ENCODE measurements around the gene COL1A1. TPM values are rescaled to one million over a fixed set of nuclear protein-coding genes. Genes with fewer than 3 reads are reported as not detected.

COL1A1 gene
- total RNA-seq, 2 experiments from 2014 or later = 0.18 to 0.26 TPM

GRCh38 chr17:50153650-50154575 is 47.5 kb downstream of the COL1A1 start:
- Mint-ChIP-seq H3K27ac (peak overlapping the region; percentile 57), H3K27me3 (ENCODE audit: low read depth) (no peaks in the 10 kb centered on the region), H3K4me1 (ENCODE audit: low read depth) (peaks cover 53% of the 10 kb centered on the region), H3K9me3 (ENCODE audit: insufficient read depth) (no peaks in the 10 kb centered on the region), H3K4me3 (no peak overlapping the region), H3K36me3 (ENCODE audit: low read depth) (peaks cover 2% of the 10 kb centered on the region)
- POLR2A ChIA-PET = interaction anchor here (0.7 kb wide), 1 partner anchor 226 kb away, joined by 3 read pairs; no protein-coding TSS in a partner anchor
- CTCF ChIA-PET = interaction anchor here (0.9 to 9.7 kb wide), 6 partner anchors 7 to 60 kb away, joined by 3 to 118 read pairs (median 14); no protein-coding TSS in a partner anchor
- no peak for ATAC-seq
- no peak for DNase-seq

DNA sequence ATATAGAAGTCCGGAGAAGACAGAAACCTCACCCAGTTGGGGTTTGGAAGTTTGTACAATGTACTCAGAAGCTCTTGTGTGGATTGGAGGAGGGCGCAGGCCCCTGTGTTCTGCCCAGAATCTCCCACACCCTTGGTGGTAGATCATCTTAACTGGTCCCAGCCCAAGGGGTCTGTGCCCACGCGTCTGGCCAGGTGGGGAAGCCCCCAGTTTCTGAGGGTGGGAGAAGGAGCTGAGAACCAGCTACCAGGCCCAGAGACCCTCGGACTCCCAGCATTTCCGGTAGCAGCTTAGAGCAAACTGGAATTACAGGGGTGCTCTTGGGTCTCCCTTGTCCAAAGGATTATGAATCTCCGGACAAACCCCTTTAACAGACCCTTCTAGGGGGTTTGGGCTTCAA is 48.7 kb downstream of the COL1A1 start:
- ChIA-PET CTCF (interaction anchor here (0.8 to 9.7 kb wide), 10 partner anchors 9 to 58 kb away, joined by 3 to 118 read pairs (median 6); partner anchors contain the start of gene SGCA), POLR2A (interaction anchor here (1.7 to 4.2 kb wide), 3 partner anchors 9 to 58 kb away, joined by 8 to 43 read pairs (median 8); partner anchors contain the start of gene PDK2)
- H3K4me1 Mint-ChIP-seq (ENCODE audit: low read depth) = peaks cover 44% of the 10 kb centered on the region
- no peaks in the 10 kb centered on the region for H3K9me3 Mint-ChIP-seq (ENCODE audit: insufficient read depth)
- peak overlapping the region; percentile 94 for H3K27ac Mint-ChIP-seq
- H3K4me3 Mint-ChIP-seq = no peak overlapping the region
- no peaks in the 10 kb centered on the region for H3K27me3 Mint-ChIP-seq (ENCODE audit: low read depth)
- DNase-seq = no peak
- no peak for ATAC-seq
- peaks cover 10% of the 10 kb centered on the region for H3K36me3 Mint-ChIP-seq (ENCODE audit: low read depth)

- ATAC-seq (peak; percentile 32), DNase-seq (peak; percentile 79)
- no peaks in the 10 kb centered on the region for H3K9me3 Mint-ChIP-seq (ENCODE audit: insufficient read depth)
- H3K4me1 Mint-ChIP-seq (ENCODE audit: low read depth) = peaks cover 43% of the 10 kb centered on the region
- POLR2A ChIA-PET = interaction anchor here (0.7 to 4.2 kb wide), 7 partner anchors 9 to 714 kb away, joined by 3 to 43 read pairs (median 4); partner anchors contain the start of genes PDK2 and TOB1
- H3K27ac Mint-ChIP-seq = peak overlapping the region; percentile 94
- H3K27me3 Mint-ChIP-seq (ENCODE audit: low read depth) = no peaks in the 10 kb centered on the region
- H3K4me3 Mint-ChIP-seq = peak overlapping the region; percentile 84
- H3K36me3 Mint-ChIP-seq (ENCODE audit: low read depth) = peaks cover 16% of the 10 kb centered on the region
- CTCF ChIA-PET = interaction anchor here (0.8 to 9.7 kb wide), 12 partner anchors 9 to 154 kb away, joined by 3 to 118 read pairs (median 6); partner anchors contain the start of gene SGCA
Measured at GRCh38 chr17:50151937-50152547, 49.4 kb downstream of the COL1A1 start.

DNA sequence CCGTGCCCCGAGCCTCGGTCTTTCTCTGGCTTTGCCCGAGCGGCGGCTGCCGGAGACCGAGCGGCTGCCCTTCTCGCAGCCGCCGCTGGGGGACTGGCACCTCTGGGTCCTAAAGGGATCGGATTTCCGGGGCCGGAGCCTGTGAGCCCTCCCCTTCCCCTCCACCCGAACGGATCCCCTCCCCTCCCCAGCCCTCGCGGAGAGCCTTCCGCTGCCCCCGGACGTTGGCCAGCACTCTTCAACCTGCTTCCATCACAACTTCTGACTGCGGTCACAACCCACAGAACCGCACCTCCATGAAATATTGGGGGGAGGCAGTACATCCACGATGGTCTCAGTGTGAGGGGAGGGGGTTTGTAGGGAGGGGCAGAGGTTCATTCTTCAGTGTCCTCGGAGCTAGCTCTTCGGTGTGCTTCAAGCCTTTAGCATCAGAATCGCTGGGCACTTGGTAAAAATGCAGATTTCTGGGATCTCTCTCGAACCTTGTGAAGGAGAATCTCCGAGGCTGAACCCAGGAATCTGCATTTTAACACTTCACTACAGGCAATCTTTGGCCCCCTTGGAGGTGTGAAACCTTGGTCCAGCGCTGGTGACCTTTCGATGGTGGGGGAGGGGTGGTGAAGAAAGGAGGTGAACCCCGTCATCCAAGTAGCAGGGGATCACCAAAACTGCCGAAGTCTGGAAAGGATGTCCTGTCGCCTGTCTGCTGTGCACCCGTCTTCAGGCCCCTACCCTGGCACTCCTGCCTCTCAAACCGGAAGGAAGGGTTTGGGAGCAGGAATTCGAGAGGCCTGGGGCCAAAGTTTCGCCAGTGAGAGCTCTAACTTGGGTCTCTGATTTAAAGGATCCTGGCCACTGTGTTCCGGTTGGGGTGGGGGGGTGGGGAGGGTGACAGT is 50.1 kb downstream of the COL1A1 start:
- ATAC-seq (peak; percentile 77), DNase-seq (peak; percentile 94)
- ChIA-PET CTCF (interaction anchor here (0.9 to 9.7 kb wide), 15 partner anchors 10 to 153 kb away, joined by 3 to 118 read pairs (median 5); partner anchors contain the start of genes SAMD14 and SGCA), POLR2A (interaction anchor here (0.7 to 4.2 kb wide), 7 partner anchors 8 to 715 kb away, joined by 3 to 43 read pairs (median 4); partner anchors contain the start of genes PDK2 and TOB1)
- H3K27me3 Mint-ChIP-seq (ENCODE audit: low read depth) = no peaks in the 10 kb centered on the region
- peak overlapping the region; percentile 84 for H3K4me3 Mint-ChIP-seq
- peak overlapping the region; percentile 94 for H3K27ac Mint-ChIP-seq
- H3K4me1 Mint-ChIP-seq (ENCODE audit: low read depth) = peaks cover 49% of the 10 kb centered on the region
- peaks cover 23% of the 10 kb centered on the region for H3K36me3 Mint-ChIP-seq (ENCODE audit: low read depth)
- H3K9me3 Mint-ChIP-seq (ENCODE audit: insufficient read depth) = no peaks in the 10 kb centered on the region

DNA sequence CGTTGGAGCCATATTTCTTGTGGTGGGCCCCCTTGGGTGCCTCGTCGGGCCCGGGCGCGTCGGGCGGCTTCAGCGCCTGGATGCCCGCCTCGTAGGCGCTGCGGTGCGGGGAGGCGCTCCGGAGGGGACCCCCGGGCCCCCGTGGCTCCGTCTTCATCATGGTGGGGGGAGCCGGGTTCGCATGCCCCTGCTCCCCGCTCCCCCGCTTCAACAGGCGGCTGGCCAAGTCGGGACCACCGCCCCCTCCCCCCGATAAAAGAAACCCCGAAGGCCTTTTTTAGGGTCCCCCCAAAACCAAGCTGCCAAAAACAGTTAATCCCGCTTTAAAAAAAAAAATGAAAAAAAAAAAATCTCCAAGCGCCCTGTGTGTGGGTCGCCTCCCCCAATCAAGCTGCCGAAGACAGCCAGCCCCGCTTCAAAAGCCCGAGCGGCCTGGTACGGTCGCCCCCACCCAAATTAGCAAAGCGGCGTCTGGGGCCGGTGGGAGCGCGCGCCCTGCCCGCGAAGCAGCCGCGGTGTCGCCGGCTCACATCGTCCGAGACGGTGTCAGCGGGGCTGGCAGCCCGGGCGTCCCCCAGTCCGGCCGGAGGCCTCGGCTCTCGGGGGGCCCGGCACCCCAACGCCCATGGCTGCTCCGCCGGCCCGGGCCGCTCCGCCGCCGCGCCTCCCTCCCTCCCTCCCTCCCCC is 50.9 kb downstream of the COL1A1 start, which contains the start of gene PPP1R9B:
TSS of gene PPP1R9B (minus strand) at position 324 of the 687 bp plus-strand sequence. CDS start at position 160, 164 bp downstream.
- Mint-ChIP-seq H3K4me3 (peak within 1 kb of the TSS; percentile 95), H3K4me1 (ENCODE audit: low read depth) (peaks cover 53% of the 10 kb centered on the region), H3K27me3 (ENCODE audit: low read depth) (no peaks in the 10 kb centered on the region), H3K27ac (peak within 1 kb of the TSS; percentile 94), H3K36me3 (ENCODE audit: low read depth) (peaks cover 29% of the 10 kb centered on the region), H3K9me3 (ENCODE audit: insufficient read depth) (no peaks in the 10 kb centered on the region)
- ATAC-seq (peak; percentile 14), DNase-seq (no peak)
- POLR2A ChIA-PET = interaction anchor here (0.7 to 4.2 kb wide), 5 partner anchors 10 to 576 kb away, joined by 3 to 43 read pairs (median 5); partner anchors contain the start of gene PDK2
- CTCF ChIA-PET = interaction anchor here (1.0 to 9.7 kb wide), 8 partner anchors 11 to 63 kb away, joined by 3 to 118 read pairs (median 4); partner anchors contain the start of gene SAMD14

- ATAC-seq = peak; percentile 29
- H3K4me1 Mint-ChIP-seq (ENCODE audit: low read depth) = peaks cover 53% of the 10 kb centered on the region
Measured at GRCh38 chr17:50149417-50150353, 51.7 kb downstream of the COL1A1 start.

DNA sequence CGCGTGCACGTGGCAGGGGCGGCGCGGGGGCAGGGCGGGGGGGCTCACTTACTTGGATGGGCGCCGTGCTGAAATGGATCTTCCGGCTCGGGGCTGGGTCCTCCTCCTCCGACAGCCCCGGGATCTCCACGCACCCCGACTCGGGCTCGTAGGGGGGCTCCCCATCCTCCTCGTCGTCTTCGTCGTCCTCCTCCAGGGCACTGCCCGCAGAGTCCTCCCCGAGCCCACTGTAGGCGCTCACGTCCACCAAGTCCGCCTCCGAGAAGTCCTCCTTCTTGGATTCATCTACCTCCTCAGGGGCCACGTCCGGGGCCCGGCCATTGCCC is 52.4 kb downstream of the COL1A1 start:
- POLR2A ChIA-PET = interaction anchor here (1.3 to 4.2 kb wide), 2 partner anchors 8 to 12 kb away, joined by 5 to 43 read pairs; no protein-coding TSS in a partner anchor

More at GRCh38 chr17:50149417-50150353, 51.7 kb downstream of the COL1A1 start:
- POLR2A ChIA-PET = interaction anchor here (0.7 to 4.2 kb wide), 4 partner anchors 9 to 576 kb away, joined by 3 to 43 read pairs (median 4); no protein-coding TSS in a partner anchor
- Mint-ChIP-seq H3K36me3 (ENCODE audit: low read depth) (peaks cover 36% of the 10 kb centered on the region), H3K27me3 (ENCODE audit: low read depth) (no peaks in the 10 kb centered on the region), H3K27ac (peak overlapping the region; percentile 86), H3K9me3 (ENCODE audit: insufficient read depth) (no peaks in the 10 kb centered on the region), H3K4me3 (peak overlapping the region; percentile 95)
- CTCF ChIA-PET = interaction anchor here (0.7 to 9.7 kb wide), 6 partner anchors 8 to 56 kb away, joined by 3 to 118 read pairs (median 6); no protein-coding TSS in a partner anchor
- peak; percentile 62 for DNase-seq

DNA sequence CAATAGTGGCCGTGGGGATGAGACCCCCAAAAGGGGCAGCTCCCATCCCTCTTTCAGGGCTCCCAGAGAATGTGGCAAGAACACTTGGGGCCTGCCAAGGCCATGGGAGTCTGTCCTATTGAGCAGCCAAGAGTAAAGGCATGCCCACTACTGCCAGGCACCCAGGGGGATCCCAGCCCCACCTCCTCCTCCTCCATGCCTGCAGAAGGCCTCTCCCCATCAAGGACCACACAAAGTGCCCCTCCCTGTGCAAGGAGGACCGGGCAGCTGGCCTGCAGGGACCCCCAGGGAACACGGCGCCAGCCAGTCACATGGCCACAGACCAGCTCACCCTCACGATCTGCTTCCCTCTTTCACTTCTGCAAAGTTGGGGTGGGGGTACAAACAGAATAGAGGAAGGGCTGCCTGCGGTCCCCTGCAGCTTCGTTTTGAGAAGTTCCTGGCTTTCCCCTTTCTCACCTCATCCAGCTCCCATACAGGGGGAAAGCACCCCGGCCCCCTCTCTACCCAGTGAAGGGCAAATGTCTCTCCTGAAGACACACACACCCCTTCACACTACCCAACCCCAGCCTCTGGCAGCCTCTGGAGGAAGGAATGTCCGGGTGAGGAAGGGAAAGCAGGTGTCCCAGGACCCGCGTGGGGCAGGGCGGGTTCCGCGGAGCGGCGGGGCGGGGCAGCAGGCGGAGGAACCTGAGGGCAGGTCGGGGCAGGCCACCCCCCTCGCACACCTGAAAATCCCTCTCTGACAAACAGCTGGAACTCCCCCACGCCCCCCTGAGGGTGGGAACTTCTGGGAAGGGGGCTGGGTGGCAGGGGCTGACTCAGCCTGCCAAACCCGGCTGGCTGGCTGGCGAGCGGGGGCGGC is 53.0 kb downstream of the COL1A1 start:
- DNase-seq (peak; percentile 56), ATAC-seq (peak; percentile 3)
- Mint-ChIP-seq H3K27me3 (ENCODE audit: low read depth) (no peaks in the 10 kb centered on the region), H3K4me3 (peak overlapping the region; percentile 95), H3K36me3 (ENCODE audit: low read depth) (peaks cover 49% of the 10 kb centered on the region), H3K4me1 (ENCODE audit: low read depth) (peaks cover 55% of the 10 kb centered on the region), H3K27ac (peak overlapping the region; percentile 86), H3K9me3 (ENCODE audit: insufficient read depth) (no peaks in the 10 kb centered on the region)
- CTCF ChIA-PET = interaction anchor here (1.0 to 9.7 kb wide), 8 partner anchors 9 to 54 kb away, joined by 3 to 118 read pairs (median 8); no protein-coding TSS in a partner anchor
- POLR2A ChIA-PET = interaction anchor here (0.9 kb wide), 2 partner anchors 12 to 18 kb away, joined by 3 read pairs; partner anchors contain the start of gene SAMD14

More for the DNA sequence above, 52.4 kb downstream of the COL1A1 start:
- no peaks in the 10 kb centered on the region for H3K9me3 Mint-ChIP-seq (ENCODE audit: insufficient read depth)
- DNase-seq = no peak
- H3K4me1 Mint-ChIP-seq (ENCODE audit: low read depth) = peaks cover 53% of the 10 kb centered on the region
- ATAC-seq = no peak
- H3K27me3 Mint-ChIP-seq (ENCODE audit: low read depth) = no peaks in the 10 kb centered on the region
- H3K27ac Mint-ChIP-seq = peak overlapping the region; percentile 86
- CTCF ChIA-PET = interaction anchor here (1.4 to 9.7 kb wide), 5 partner anchors 9 to 32 kb away, joined by 4 to 118 read pairs (median 8); no protein-coding TSS in a partner anchor
- peak overlapping the region; percentile 95 for H3K4me3 Mint-ChIP-seq
- peaks cover 43% of the 10 kb centered on the region for H3K36me3 Mint-ChIP-seq (ENCODE audit: low read depth)

Measured in activated CD8-positive, alpha-beta T cell treated with anti-CD3 and anti-CD28 coated beads, Interleukin-2, amount 10 ng/mL, durations not matched to agents 7 days and 5 days (primary cell).